ENCODE measurements around the gene ABLIM2. TPM values are rescaled to one million over a fixed set of nuclear protein-coding genes. Genes with fewer than 3 reads are reported as not detected.

Gene ABLIM2
- total RNA-seq, 4 donors from 2014 or later = 5.9 to 20.0 (median 8.6) TPM

DNA sequence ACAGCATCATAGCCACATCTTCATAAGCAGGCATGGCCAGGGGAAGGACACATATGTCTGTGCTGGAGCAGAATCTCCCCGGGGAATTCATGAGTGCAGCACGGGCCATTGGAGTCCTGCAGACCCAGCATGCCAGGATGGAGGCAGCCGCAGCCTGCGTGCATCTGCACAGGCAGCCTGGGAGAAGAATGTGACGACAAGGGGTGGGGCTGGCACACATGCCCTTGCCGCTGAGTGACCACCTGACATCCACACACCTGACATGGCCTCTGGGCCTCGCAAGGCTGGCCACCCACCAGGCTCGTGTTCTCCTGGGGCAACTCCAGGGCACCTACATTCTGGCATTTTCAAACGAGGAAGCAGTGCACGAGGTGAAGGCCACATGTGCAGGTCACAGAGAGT lies 152.8 kb downstream of the ABLIM2 start:
- TF ChIP-seq, protein P1, sequence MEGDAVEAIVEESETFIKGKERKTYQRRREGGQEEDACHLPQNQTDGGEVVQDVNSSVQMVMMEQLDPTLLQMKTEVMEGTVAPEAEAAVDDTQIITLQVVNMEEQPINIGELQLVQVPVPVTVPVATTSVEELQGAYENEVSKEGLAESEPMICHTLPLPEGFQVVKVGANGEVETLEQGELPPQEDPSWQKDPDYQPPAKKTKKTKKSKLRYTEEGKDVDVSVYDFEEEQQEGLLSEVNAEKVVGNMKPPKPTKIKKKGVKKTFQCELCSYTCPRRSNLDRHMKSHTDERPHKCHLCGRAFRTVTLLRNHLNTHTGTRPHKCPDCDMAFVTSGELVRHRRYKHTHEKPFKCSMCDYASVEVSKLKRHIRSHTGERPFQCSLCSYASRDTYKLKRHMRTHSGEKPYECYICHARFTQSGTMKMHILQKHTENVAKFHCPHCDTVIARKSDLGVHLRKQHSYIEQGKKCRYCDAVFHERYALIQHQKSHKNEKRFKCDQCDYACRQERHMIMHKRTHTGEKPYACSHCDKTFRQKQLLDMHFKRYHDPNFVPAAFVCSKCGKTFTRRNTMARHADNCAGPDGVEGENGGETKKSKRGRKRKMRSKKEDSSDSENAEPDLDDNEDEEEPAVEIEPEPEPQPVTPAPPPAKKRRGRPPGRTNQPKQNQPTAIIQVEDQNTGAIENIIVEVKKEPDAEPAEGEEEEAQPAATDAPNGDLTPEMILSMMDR (IDR thresholded peaks at IDR 0.05; ENCODE audit: low read depth) = no peak

DNA sequence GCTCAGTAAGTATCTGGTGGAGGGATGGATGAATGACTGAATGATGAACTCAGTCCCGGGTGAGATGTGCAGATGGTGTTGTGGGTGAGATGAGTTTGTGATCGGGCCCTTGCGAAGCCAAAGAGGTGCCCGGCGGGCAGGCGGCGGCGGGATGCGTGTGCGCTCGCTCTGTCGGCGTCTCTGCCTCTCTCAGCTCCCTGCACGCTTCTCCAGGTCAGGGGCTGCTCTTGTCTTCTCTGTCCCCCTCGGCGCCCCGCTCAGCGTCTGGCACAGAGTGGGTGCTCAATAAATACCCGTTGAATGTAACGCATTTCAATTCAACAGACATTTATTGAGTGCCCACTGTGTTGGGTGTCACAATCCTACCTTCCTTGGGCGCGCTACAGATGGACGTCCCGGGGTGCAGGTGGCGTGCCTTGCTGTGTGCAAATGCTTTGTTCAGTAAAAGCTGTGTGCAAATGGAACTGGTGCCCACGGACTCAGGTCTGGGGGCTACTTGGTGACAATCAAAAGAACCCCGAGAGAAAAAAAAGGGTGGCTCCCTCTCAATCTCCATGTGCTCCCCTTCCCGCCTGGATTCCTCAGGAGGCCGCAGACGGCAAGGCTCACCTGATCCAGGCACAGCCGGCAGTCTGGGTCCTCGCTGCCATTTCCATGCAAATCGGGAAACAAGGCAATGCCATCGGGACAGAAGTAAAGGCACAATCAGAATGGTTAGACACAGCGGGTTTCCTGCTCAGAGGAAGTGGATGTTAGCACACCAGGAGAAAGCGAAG lies 153.4 kb downstream of the ABLIM2 start:
- TF ChIP-seq, protein P1 (IDR thresholded peaks at IDR 0.05; ENCODE audit: low read depth) = no peak

DNA sequence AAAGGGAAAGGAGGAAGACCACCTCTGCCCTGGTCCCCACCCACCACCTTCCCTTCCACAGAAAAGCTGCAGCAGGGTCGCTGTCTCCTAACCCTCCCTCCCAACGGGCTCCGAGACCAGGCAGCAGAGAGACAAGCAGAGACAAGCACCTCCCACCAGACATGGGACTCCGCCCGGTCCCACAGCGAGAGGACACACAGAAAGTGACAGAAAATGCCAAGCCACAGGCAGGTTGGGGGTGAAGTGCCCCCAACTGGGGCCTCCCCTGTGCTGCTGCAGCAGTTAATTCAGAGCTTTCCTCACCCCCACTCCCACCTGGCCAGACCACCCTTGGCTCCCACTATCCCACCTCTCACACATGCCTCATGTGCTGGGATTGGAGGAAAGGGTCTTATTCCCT lies 154.5 kb downstream of the ABLIM2 start:
- TF ChIP-seq, protein P1 (IDR thresholded peaks at IDR 0.05; ENCODE audit: low read depth) = no peak

DNA sequence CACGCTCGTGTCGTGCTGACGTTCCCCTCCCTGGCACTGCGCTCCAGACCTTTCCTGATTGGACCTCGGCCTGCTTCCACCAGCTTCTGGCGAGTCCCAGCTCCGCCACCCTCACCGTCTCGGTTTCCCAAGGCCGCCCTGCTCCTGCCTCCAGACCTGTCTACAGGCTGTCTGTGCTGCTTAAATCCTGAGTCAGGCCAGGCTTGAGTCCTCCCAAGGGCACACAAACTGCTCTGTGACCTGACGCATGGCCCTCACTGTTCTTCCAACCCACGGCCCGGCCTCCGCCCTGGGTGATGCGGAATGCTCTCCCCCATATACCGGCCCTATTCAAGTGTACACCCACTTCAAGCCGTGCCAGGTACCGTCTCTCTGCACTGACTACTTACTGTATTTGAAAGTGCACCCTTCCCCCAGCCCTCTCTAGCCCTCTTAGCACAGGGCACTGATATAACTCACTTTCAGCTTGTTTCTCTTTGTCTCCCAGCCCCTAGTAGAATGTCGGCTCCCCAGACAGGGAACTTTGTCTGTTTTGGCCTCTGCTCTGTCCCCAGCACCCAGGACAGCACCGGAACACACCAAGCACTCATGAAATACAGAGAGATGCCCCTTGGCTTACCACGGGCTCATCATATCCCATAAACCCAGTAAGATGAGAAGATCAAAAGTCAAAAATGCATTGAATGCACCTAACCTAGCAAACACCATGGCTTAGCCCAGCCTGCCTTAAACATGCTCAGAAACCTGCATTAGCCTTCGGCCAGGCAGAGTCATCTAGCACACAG lies 155.9 kb downstream of the ABLIM2 start:
- TF ChIP-seq, protein P1 (IDR thresholded peaks at IDR 0.05; ENCODE audit: low read depth) = no peak

DNA sequence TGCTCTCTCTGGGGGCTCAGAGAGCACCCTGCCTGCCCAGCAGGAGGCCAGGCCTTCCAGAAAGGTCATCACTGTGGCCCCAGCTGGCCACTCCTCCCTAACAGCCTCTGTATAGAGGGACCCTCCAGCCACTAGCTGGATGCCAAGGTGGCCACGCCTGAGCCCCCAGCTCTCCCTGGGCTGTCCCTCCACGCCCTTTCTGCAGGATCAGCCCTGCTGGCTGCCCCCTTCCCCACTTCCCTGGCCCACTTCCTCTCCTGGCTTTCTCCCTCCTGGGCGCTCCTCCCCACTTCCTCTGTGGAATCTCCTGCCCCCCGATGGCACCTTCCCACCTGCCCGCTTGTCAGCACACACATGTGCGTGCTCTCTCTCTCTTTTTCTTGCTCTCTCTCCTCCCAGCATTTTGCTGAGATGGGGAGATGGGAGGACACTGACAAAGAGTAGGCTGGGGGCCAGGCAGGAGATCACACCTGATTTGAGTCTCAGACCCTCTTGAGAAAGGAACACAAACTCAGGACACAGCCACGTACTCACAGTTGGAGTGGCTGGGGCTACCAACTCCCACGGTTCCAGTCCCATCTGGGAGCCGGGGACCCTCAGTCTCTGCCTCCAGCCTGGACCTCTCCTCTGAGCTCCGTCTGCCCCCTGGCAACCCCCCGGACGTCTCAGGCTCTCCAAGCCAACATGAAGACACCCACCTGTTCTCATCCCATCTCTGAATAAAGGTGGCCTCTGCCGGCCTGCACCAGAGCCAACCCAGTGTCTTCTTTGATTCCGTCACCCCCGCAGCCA lies 156.9 kb downstream of the ABLIM2 start:
- TF ChIP-seq, protein P1 (IDR thresholded peaks at IDR 0.05; ENCODE audit: low read depth) = no peak

DNA sequence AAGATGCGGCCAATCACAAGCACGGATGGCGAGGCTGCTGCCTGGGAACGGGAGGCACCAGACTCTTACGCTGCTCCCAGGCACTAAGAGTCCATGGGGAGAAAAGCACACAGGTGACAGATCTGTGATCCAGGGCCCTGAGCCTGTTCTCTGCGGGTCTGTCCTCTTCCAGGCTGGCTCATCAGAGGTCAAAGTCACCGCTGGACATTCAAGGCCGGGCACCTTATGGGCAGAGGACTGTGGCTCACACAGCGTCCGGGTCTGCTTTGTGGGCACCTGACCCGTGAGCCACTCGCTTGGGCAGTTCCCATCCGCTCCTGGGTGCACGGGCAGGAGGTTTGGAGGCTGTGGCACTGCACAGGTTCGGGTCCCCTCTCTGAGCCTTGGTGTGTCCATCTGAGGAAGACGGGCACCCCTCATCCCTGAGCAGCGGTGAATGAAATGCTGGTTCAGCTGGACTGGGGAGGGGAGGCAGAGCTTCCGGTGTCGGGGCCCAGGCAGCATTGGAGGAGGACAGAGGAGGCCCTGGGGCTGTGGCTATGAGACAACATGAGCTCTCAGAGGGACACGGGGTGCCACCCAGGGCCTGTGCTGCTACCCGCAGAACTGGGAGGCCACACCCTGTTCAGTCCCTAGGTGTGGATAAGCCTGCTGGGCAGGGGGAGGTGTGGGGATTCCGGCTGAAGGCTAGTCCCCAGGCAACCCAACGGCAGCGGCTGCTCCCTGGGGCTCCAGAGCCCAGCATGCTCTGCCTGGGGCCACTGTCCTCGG lies 157.7 kb downstream of the ABLIM2 start:
- TF ChIP-seq, protein P1 (IDR thresholded peaks at IDR 0.05; ENCODE audit: low read depth) = no peak
